IPS-NIHi7 (cell line): ENCODE measurements around the gene PPP1R14B.

Experiments
- DNase-seq: peaks from one replicate; pipeline ENCODE4 v3.0.0; 2012; ENCODE audit warnings: mixed read lengths; ENCODE audit errors: extremely low spot score

Gene PPP1R14B

GRCh38 chr11:64281957-64282770 lies 35.4 kb upstream of the PPP1R14B start:
- DNase-seq, result no peak

GRCh38 chr11:64278576-64279190 lies 31.9 kb upstream of the PPP1R14B start:
- DNase-seq, result no peak

- DNase-seq, result no peak
Observed at GRCh38 chr11:64276653-64277431, 30.1 kb upstream of the PPP1R14B start.

GRCh38 chr11:64275841-64276240 lies 29.1 kb upstream of the PPP1R14B start:
- DNase-seq, result no peak

- DNase-seq, result no peak
Observed at GRCh38 chr11:64275031-64275800, 28.5 kb upstream of the PPP1R14B start.

- peak; percentile 84 for DNase-seq
Observed at GRCh38 chr11:64269540-64270220, 22.9 kb upstream of the PPP1R14B start.

- DNase-seq, result no peak
Observed at GRCh38 chr11:64268893-64269539, 22.3 kb upstream of the PPP1R14B start.

GRCh38 chr11:64268025-64268892 lies 21.5 kb upstream of the PPP1R14B start:
- peak; percentile 15 for DNase-seq

- DNase-seq, result no peak
Observed at GRCh38 chr11:64267207-64267945, 20.6 kb upstream of the PPP1R14B start.

- DNase-seq, result no peak
Observed at GRCh38 chr11:64266339-64266738, 19.6 kb upstream of the PPP1R14B start.

- no peak for DNase-seq
Observed at GRCh38 chr11:64265176-64266160, 18.7 kb upstream of the PPP1R14B start.

GRCh38 chr11:64264371-64264852 lies 17.7 kb upstream of the PPP1R14B start:
- DNase-seq, result no peak

GRCh38 chr11:64263947-64264317 lies 17.2 kb upstream of the PPP1R14B start:
- DNase-seq, result no peak

GRCh38 chr11:64263021-64263946 lies 16.5 kb upstream of the PPP1R14B start:
- DNase-seq, result no peak

GRCh38 chr11:64262271-64263002 lies 15.7 kb upstream of the PPP1R14B start:
- no peak for DNase-seq

GRCh38 chr11:64261556-64262080 lies 14.9 kb upstream of the PPP1R14B start:
- DNase-seq, result no peak
